Measurements from ENCODE around the gene WFDC10B. TPM values are rescaled to one million over a fixed set of nuclear protein-coding genes. Genes with fewer than 3 reads are reported as not detected.
"Not testable (repeated sequence)": the region's sequence is repeated elsewhere in the genome, so short reads cannot be mapped to it uniquely, and the experiment has no call there.

The WFDC10B gene
- total RNA-seq, 1 donor = not detected

GRCh38 chr20:45732199-45732598, 27.4 kb upstream of the WFDC10B start:
- no peak overlapping the region for H3K4me3 ChIP-seq (ENCODE audit: low read depth, low read length)
- TF ChIP-seq CTCF (IDR thresholded peaks at IDR 0.05; ENCODE audit: insufficient read depth, low read depth, low read length) = no peak
- no peak for DNase-seq (ENCODE audit: low read depth)

DNA sequence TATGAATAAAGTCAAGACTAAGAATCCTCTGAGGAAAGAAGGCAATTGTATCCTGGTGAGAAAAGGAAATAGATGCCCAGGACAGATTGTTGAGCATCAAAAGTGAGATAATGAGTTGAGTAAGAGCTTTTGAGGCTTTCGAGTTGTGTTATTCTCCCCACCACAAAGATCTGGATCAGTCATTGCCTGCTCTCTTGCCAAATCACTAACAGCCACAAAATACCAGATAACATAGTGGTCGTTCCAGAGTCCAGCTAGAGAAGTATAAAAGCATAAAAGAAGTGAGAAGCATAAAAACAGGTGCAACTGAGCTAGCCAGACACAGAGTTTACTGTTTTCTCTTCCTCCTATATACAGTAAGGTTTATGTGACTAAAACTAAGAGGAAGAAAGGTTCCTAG, 22.2 kb upstream of the WFDC10B start:
- TF ChIP-seq CTCF (IDR thresholded peaks at IDR 0.05; ENCODE audit: insufficient read depth, low read depth, low read length) = no peak
- peak; percentile 17 for DNase-seq (ENCODE audit: low read depth)
- H3K4me3 ChIP-seq (ENCODE audit: low read depth, low read length) = no peak overlapping the region

DNA sequence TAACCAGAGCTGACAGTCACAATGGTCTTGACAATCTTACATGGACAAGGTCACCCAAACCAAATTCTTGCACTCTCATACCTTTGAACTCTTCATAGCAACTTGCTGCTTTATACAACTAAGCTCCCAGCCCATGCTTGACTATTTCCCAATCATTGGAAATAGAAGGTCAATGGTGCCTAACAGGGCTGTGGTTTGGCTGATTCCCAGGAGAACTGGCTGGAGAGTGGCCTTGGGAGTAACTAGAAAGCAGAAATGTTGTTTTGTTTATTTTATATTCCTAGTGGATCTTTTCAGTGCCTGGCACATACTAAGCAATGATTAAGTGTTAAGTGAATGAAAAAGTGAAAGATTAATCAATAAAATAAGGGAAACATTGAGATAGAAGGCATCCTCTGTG, 20.3 kb upstream of the WFDC10B start:
- TF ChIP-seq CTCF (IDR thresholded peaks at IDR 0.05; ENCODE audit: insufficient read depth, low read depth, low read length) = no peak
- DNase-seq (ENCODE audit: low read depth) = peak; percentile 47
- no peak overlapping the region for H3K4me3 ChIP-seq (ENCODE audit: low read depth, low read length)

DNA sequence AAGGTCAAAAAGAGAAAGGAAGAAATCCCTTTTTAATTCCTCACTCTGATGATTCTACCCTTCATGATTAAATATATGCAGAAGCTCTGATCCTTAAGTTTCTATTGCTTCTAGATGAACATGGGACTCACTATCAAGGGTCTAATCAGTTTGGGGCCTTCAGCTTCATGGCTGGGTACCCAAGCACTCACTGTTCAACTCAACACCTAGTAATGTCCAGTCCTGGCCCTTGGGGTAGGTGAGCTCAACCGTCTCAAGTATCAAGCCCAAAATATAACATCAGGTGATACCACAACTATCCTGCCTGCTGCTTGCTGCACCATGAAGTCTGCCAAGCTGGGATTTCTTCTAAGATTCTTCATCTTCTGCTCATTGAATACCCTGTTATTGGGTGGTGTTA, 17.2 kb upstream of the WFDC10B start, which contains the start of gene SPINT4:
Gene SPINT4, plus strand, starts transcription at position 301 of the 400 bp plus-strand sequence. Its CDS starts 21 bp downstream, at position 322.
- TF ChIP-seq CTCF (IDR thresholded peaks at IDR 0.05; ENCODE audit: insufficient read depth, low read depth, low read length) = no peak
- no peak within 1 kb of the TSS for H3K4me3 ChIP-seq (ENCODE audit: low read depth, low read length)
- no peak for DNase-seq (ENCODE audit: low read depth)

- DNase-seq (ENCODE audit: low read depth); H3K4me3 ChIP-seq (ENCODE audit: low read depth, low read length): not testable (repeated sequence)
These were observed 11.4 kb upstream of the WFDC10B start for GRCh38 chr20:45716141-45716688.

- no peak for DNase-seq (ENCODE audit: low read depth)
- TF ChIP-seq CTCF (IDR thresholded peaks at IDR 0.05; ENCODE audit: insufficient read depth, low read depth, low read length) = no peak
- no peak within 1 kb of the TSS for H3K4me3 ChIP-seq (ENCODE audit: low read depth, low read length)
These were observed 2.9 kb downstream of the WFDC10B start, which contains the start of gene WFDC13 for GRCh38 chr20:45701873-45702272. Gene WFDC13 (plus strand): TSS chr20:45702038. CDS start chr20:45702124, 86 bp downstream.

- TF ChIP-seq CTCF (IDR thresholded peaks at IDR 0.05; ENCODE audit: insufficient read depth, low read depth, low read length) = no peak
- DNase-seq (ENCODE audit: low read depth) = no peak
- H3K4me3 ChIP-seq (ENCODE audit: low read depth, low read length) = no peak overlapping the region
These were observed 3.7 kb downstream of the WFDC10B start for GRCh38 chr20:45701104-45701503.
